ENCODE measurements around the gene WDR53.

GRCh38 chr3:196599734-196600128, 31.4 kb upstream of the WDR53 start:
- no peak for TF ChIP-seq CTCF (optimal IDR thresholded peaks at IDR 0.05 in 1 of 3, IDR thresholded peaks at IDR 0.05 in 1 of 3, conservative IDR thresholded peaks at IDR 0.05 in 1 of 3; ENCODE audit: extremely low read depth in 1 of 3, insufficient read depth in 2 of 3, low read length in 3 of 3)
- TF ChIP-seq EZH2 (IDR thresholded peaks at IDR 0.05; ENCODE audit: low read length), result no peak

Measured in keratinocyte (primary cell).